Gastroesophageal sphincter (tissue), 4 donors: ENCODE measurements around the gene SPATA18. TPM values are rescaled to one million over a fixed set of nuclear protein-coding genes. Genes with fewer than 3 reads are reported as not detected.

Experiments used
- ATAC-seq: fragments of 150-250 bp; one replicate; pipeline ENCODE4 v1.9.1; 2016; ENCODE audit warnings: mild to moderate bottlenecking, moderate library complexity
- H3K27ac ChIP-seq, 4 donors: fragments of 200-600 bp; sonication (generic) in 3 of 4; 1 replicate in 3 of 4; 2 replicates in 1 of 4; pipeline ENCODE4 v1.5.1; 2016 to 2019
- H3K27me3 ChIP-seq: fragments of 200-600 bp; sonication (generic); one replicate; pipeline ENCODE4 v1.5.1; 2019
- H3K36me3 ChIP-seq, 2 donors: fragments of 200-600 bp; sonication (generic); one replicate each; pipeline ENCODE4 v1.5.1; 2019; ENCODE audit warnings: control low read depth in 1 of 2
- H3K4me1 ChIP-seq, 3 donors: fragments of 200-600 bp; sonication (generic); 1 replicate in 2 of 3; 2 replicates in 1 of 3; pipeline ENCODE4 v1.5.1; 2016 to 2019; ENCODE audit warnings: control low read depth in 2 of 3
- H3K4me3 ChIP-seq, 2 donors: fragments of 200-600 bp; sonication (generic); one replicate each; pipeline ENCODE4 v1.5.1; 2019; ENCODE audit warnings: mild to moderate bottlenecking in 1 of 2, moderate library complexity in 1 of 2
- H3K9me3 ChIP-seq, 3 donors: fragments of 200-600 bp; sonication (generic); one replicate each; pipeline ENCODE4 v1.5.1; 2017 to 2019; ENCODE audit warnings: control low read depth in 2 of 3
- EP300 ChIP-seq: sonication (generic); formaldehyde crosslinking; IDR thresholded peaks from one replicate; pipeline ENCODE4 v1.6.1; 2017; ENCODE audit warnings: antibody characterized with exemption, mild to moderate bottlenecking
- POLR2A ChIP-seq, 2 donors: fragments of 450-650 bp; IDR thresholded peaks; one replicate each; pipeline ENCODE4 v1.6.1; 2017; ENCODE audit warnings: antibody characterized with exemption in 2 of 2, mild to moderate bottlenecking in 2 of 2, moderate library complexity in 1 of 2
- POLR2AphosphoS5 ChIP-seq: sonication (generic); formaldehyde crosslinking; IDR thresholded peaks from one replicate; pipeline ENCODE4 v1.6.1; 2017; ENCODE audit warnings: antibody characterized with exemption
- WGBS, 2 donors: methylation state at CpG; one replicate each; pipeline ENCODE4 v1.1.5; 2018; ENCODE audit warnings: low coverage in 1 of 2; 5-methylcytosine and 5-hydroxymethylcytosine counted together
- total RNA-seq, 4 donors: library from RNA; depleted of rRNA; stranded (reverse); fragments of >200 nt; gene quantifications; one replicate each; pipeline ENCODE4 v1.1.0, GENCODE V29; 2016
- TF ChIP-seq, protein P1 (sequence below), 4 experiments: fragments of 200-600 bp in 2 of 4; fragments of 450-650 bp in 2 of 4; sonication (generic) in 1 of 4; IDR thresholded peaks; one replicate each; pipeline ENCODE4 v1.5.1; 2017 to 2019; ENCODE audit warnings: antibody characterized with exemption in 4 of 4, mild to moderate bottlenecking in 2 of 4, moderate library complexity in 2 of 4

SPATA18 gene
- total RNA-seq, 4 donors from 2014 or later = 2.6 to 20.5 (median 3.9) TPM

DNA sequence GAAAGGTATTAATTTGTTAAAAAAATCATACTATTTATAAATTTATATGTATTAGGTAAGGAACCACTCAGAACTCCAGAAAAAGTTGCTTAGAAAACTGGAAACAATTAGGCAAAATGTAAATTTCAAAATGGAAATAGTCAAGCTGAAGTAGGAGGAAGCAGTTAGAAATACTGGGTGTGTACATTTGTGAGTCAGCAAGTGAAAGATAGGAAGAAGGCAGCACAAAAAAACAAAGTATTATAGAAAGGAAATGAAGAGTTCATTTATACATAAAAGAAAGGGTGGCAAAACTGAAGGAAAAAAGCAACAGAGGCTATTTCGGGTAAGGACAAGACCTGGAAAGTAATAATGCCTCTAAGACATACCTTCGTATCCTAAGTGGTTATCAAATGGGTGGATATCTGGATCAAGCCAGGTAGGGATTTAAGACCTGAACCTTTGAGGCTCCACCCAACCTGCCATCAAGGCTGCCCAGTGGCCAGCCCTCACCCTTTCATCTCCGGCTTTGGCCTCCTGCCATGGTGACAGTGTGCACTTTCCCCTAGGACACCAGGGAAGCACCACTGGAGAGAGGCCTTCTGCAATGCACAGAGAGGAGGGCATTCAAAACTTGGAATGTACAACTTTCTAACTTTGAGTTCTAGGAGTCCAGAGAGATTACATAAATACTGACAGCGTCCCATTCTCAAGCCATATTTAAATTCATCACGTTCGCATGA is 31.0 kb upstream of the SPATA18 start, which contains the start of gene LRRC66:
LRRC66 (minus strand) TSS at position 428 of the 722 bp plus-strand sequence. CDS start 2,750 bp downstream, outside the sequence.
- TF ChIP-seq POLR2A (IDR thresholded peaks at IDR 0.05) (no peak), POLR2AphosphoS5 (no peak), EP300 (no peak)
- TF ChIP-seq, protein P1, sequence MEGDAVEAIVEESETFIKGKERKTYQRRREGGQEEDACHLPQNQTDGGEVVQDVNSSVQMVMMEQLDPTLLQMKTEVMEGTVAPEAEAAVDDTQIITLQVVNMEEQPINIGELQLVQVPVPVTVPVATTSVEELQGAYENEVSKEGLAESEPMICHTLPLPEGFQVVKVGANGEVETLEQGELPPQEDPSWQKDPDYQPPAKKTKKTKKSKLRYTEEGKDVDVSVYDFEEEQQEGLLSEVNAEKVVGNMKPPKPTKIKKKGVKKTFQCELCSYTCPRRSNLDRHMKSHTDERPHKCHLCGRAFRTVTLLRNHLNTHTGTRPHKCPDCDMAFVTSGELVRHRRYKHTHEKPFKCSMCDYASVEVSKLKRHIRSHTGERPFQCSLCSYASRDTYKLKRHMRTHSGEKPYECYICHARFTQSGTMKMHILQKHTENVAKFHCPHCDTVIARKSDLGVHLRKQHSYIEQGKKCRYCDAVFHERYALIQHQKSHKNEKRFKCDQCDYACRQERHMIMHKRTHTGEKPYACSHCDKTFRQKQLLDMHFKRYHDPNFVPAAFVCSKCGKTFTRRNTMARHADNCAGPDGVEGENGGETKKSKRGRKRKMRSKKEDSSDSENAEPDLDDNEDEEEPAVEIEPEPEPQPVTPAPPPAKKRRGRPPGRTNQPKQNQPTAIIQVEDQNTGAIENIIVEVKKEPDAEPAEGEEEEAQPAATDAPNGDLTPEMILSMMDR (IDR thresholded peaks at IDR 0.05) = no peak
- no peaks in the 10 kb centered on the region for H3K9me3 ChIP-seq
- H3K27me3 ChIP-seq = no peaks in the 10 kb centered on the region
- H3K36me3 ChIP-seq = peaks cover 0 to 40% of the 10 kb centered on the region in 2 donors
- ATAC-seq = no peak
- H3K4me3 ChIP-seq = no peak within 1 kb of the TSS
- no peaks in the 10 kb centered on the region for H3K4me1 ChIP-seq
- WGBS, 2 donors = 85 to 90% methylated on average over 4 to 6 of the region's 6 CpGs
- no peak within 1 kb of the TSS for H3K27ac ChIP-seq

DNA sequence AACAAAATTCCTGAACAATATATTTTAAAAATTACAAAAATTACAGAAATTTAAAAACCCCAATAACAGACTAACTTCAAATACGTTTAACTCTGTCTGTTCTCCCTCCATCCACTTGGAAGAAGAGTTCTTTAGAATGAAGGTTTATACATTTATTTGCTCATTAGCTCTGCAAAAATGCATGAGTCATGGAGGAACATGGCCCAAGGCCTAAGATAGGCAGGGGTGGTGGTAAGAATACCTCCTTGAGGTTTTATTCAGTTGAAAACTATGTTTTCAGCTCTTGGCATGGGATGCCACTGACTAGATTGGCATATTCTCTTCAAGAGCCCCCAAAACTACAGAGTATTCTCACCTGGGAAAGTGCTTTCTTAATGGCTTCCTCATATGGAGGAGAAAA is 22.1 kb upstream of the SPATA18 start:
- H3K9me3 ChIP-seq = no peaks in the 10 kb centered on the region
- no peaks in the 10 kb centered on the region for H3K27me3 ChIP-seq
- no peak overlapping the region for H3K27ac ChIP-seq
- peaks cover 0 to 53% of the 10 kb centered on the region in 2 donors for H3K36me3 ChIP-seq
- peaks cover 0 to 15% (median 0%) of the 10 kb centered on the region in 3 donors for H3K4me1 ChIP-seq
- no peak overlapping the region for H3K4me3 ChIP-seq
- ATAC-seq = no peak
- TF ChIP-seq EP300 = no peak
- TF ChIP-seq, protein P1 (IDR thresholded peaks at IDR 0.05) = no peak
- WGBS, 2 donors = 45 to 50% methylated on average over 1 of the region's 1 CpG

DNA sequence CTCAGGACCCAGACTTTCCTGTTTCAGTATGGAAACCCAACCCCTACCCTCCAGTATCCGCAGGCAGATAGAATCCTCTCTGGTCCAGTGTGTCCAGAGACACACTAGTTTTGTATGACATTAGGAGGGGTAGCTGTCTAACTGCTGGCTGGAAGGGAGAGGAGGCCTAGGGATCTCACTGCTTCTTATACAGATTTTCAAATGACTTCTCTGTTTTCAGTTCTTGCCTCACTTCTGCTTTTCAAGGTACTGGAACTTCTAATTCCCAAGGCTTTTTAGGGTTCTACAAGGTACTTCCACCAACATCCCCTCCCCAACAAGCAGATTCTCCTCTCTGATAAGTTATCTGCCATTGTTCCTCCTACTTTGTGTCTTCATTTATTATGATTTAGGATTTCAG is 19.1 kb upstream of the SPATA18 start:
- no peak overlapping the region for H3K27ac ChIP-seq
- no peak overlapping the region for H3K4me3 ChIP-seq
- H3K4me1 ChIP-seq = peaks cover 0 to 39% (median 9%) of the 10 kb centered on the region in 3 donors
- H3K36me3 ChIP-seq = peaks cover 0 to 31% of the 10 kb centered on the region in 2 donors
- TF ChIP-seq POLR2AphosphoS5 (no peak), POLR2A (IDR thresholded peaks at IDR 0.05) (no peak), EP300 (no peak)
- TF ChIP-seq, protein P1 (IDR thresholded peaks at IDR 0.05) = no peak
- no peak for ATAC-seq
- WGBS, 2 donors = 83 to 100% methylated on average over 1 of the region's 1 CpG
- H3K9me3 ChIP-seq = no peaks in the 10 kb centered on the region
- no peaks in the 10 kb centered on the region for H3K27me3 ChIP-seq

DNA sequence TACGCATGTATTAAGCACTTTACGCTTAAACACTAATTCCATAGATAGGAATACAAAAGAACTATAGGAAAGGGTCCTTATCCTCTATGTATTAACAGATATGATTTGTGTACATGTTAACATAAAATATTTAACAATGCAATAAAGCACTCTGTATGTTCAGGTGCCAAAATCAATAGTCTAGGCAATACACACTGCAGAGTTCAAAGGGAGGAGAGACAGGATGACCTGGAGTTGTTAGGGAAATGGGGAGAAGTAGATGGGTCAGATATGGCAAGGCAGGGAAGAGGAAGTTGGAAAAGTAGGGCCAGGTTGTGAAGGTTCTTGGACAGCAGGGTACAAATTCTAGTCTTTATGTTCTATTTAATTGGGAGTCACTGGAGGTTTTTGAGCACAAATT is 15.9 kb upstream of the SPATA18 start:
- no peaks in the 10 kb centered on the region for H3K9me3 ChIP-seq
- no peak for ATAC-seq
- peaks cover 0 to 5% of the 10 kb centered on the region in 2 donors for H3K36me3 ChIP-seq
- no peak overlapping the region for H3K27ac ChIP-seq
- peaks cover 0 to 50% (median 9%) of the 10 kb centered on the region in 3 donors for H3K4me1 ChIP-seq
- no peak overlapping the region for H3K4me3 ChIP-seq
- 97 to 100% methylated on average over 2 of the region's 2 CpGs for WGBS, 2 donors
- TF ChIP-seq EP300 (no peak), POLR2A (IDR thresholded peaks at IDR 0.05) (no peak), POLR2AphosphoS5 (no peak)
- TF ChIP-seq, protein P1 (IDR thresholded peaks at IDR 0.05) = no peak
- H3K27me3 ChIP-seq = no peaks in the 10 kb centered on the region
